Mesendoderm (in vitro differentiated cells): ENCODE results near the gene CTIF.

ENCODE experiments used
- DNase-seq: peaks from one replicate; pipeline ENCODE4 v3.0.0; 2013
- H2AK5ac ChIP-seq: 2 replicates; pipeline ENCODE4 v1.6.1; 2013; ENCODE audit warnings: low read length, inconsistent platforms
- H2BK120ac ChIP-seq: 2 replicates; pipeline ENCODE4 v1.6.1; 2013; ENCODE audit warnings: low read depth, mild to moderate bottlenecking, low read length, moderate library complexity, mixed read lengths
- H2BK15ac ChIP-seq: replicated peaks from 2 replicates; pipeline ENCODE4 v1.6.1; 2013; ENCODE audit warnings: low read depth, mild to moderate bottlenecking, moderate library complexity
- H2BK5ac ChIP-seq: 2 replicates; pipeline ENCODE4 v1.6.1; 2013; ENCODE audit warnings: low read length, inconsistent platforms
- H3K18ac ChIP-seq: 2 replicates; pipeline ENCODE4 v1.6.1; 2013; ENCODE audit warnings: mild to moderate bottlenecking, low read length, mixed read lengths
- H3K23ac ChIP-seq: one replicate; pipeline ENCODE4 v1.6.1; 2013; ENCODE audit warnings: low read length
- H3K27ac ChIP-seq: 2 replicates; pipeline ENCODE4 v1.5.1; 2013; ENCODE audit warnings: low read depth, mild to moderate bottlenecking, inconsistent platforms, low read length, moderate library complexity
- H3K27me3 ChIP-seq: 2 replicates; pipeline ENCODE4 v1.6.1; 2013; ENCODE audit warnings: low read length, control low read depth, mild to moderate bottlenecking, inconsistent platforms; ENCODE audit not compliant: insufficient read depth, poor library complexity
- H3K36me3 ChIP-seq: 2 replicates; pipeline ENCODE4 v1.6.1; 2013; ENCODE audit warnings: low read length, inconsistent platforms; ENCODE audit not compliant: control insufficient read depth, insufficient read depth
- H3K4ac ChIP-seq: one replicate; pipeline ENCODE4 v1.6.1; 2013; ENCODE audit warnings: low read depth, mild to moderate bottlenecking, low read length, moderate library complexity
- H3K4me1 ChIP-seq: 2 replicates; pipeline ENCODE4 v1.6.1; 2013; ENCODE audit warnings: low read depth, low read length, inconsistent platforms; ENCODE audit not compliant: control insufficient read depth
- H3K4me2 ChIP-seq: 2 replicates; pipeline ENCODE4 v1.6.1; 2013; ENCODE audit warnings: low read length
- H3K4me3 ChIP-seq: 2 replicates; pipeline ENCODE4 v1.5.1; 2013; ENCODE audit warnings: mild to moderate bottlenecking, low read length
- H3K56ac ChIP-seq: one replicate; pipeline ENCODE4 v1.6.1; 2013; ENCODE audit warnings: low read length
- H3K79me1 ChIP-seq: 2 replicates; pipeline ENCODE4 v1.6.1; 2013; ENCODE audit warnings: low read length, inconsistent platforms
- H3K79me2 ChIP-seq: 2 replicates; pipeline ENCODE4 v1.6.1; 2013; ENCODE audit warnings: mild to moderate bottlenecking, low read length; ENCODE audit not compliant: control insufficient read depth, insufficient read depth
- H3K9ac ChIP-seq: 2 replicates; pipeline ENCODE4 v1.6.1; 2013; ENCODE audit warnings: low read length, inconsistent platforms
- H4K5ac ChIP-seq: one replicate; pipeline ENCODE4 v1.6.1; 2013; ENCODE audit warnings: low read length
- H4K8ac ChIP-seq: one replicate; pipeline ENCODE4 v1.6.1; 2013; ENCODE audit warnings: low read depth, mild to moderate bottlenecking, control low read depth, low read length, moderate library complexity
- WGBS: extraction: QIAGEN DNeasy Blood & Tissue Kit; methylation state at CpG from one replicate; pipeline ENCODE4 v1.1.7; 2013; ENCODE audit warnings: low lambda C conversion rate, missing lambda C conversion rate; ENCODE audit not compliant: insufficient coverage; ENCODE audit errors: extremely low coverage; 5-methylcytosine and 5-hydroxymethylcytosine counted together

Gene CTIF

GRCh38 chr18:48797841-48798255 lies 259.0 kb downstream of the CTIF start:
- H3K4me1 ChIP-seq, result peaks cover 8% of the 10 kb centered on the region
- peak; percentile 81 for DNase-seq
- no peak overlapping the region for H2AK5ac ChIP-seq
- H4K5ac ChIP-seq, result no peak overlapping the region
- H4K8ac ChIP-seq, result no peak overlapping the region
- H3K27me3 ChIP-seq, result no peaks in the 10 kb centered on the region
- no peak overlapping the region for H3K4me2 ChIP-seq
- no peak overlapping the region for H3K56ac ChIP-seq
- H3K4me3 ChIP-seq, result no peak overlapping the region
- no peaks in the 10 kb centered on the region for H3K79me2 ChIP-seq
- no peak overlapping the region for H3K27ac ChIP-seq
- no peak overlapping the region for H3K4ac ChIP-seq
- H3K23ac ChIP-seq, result no peak overlapping the region
- no peaks in the 10 kb centered on the region for H3K36me3 ChIP-seq
- no peak overlapping the region for H3K9ac ChIP-seq
- H2BK120ac ChIP-seq, result no peak overlapping the region
- H3K18ac ChIP-seq, result no peak overlapping the region
- no peaks in the 10 kb centered on the region for H3K79me1 ChIP-seq
- H2BK15ac ChIP-seq, result no peak overlapping the region
- no peak overlapping the region for H2BK5ac ChIP-seq
- no CpG with 5 or more reads among the region's 9 CpGs for WGBS

- Histone ChIP-seq H2BK15ac (no peak overlapping the region), H3K23ac (no peak overlapping the region), H3K4me3 (no peak overlapping the region), H3K9ac (no peak overlapping the region), H3K79me2 (no peaks in the 10 kb centered on the region), H3K36me3 (no peaks in the 10 kb centered on the region), H3K18ac (no peak overlapping the region), H3K27me3 (no peaks in the 10 kb centered on the region), H4K5ac (no peak overlapping the region), H2BK120ac (no peak overlapping the region), H3K27ac (no peak overlapping the region), H4K8ac (no peak overlapping the region), H3K4ac (no peak overlapping the region), H3K4me2 (no peak overlapping the region), H2AK5ac (no peak overlapping the region), H2BK5ac (no peak overlapping the region), H3K4me1 (peaks cover 13% of the 10 kb centered on the region), H3K56ac (no peak overlapping the region), H3K79me1 (no peaks in the 10 kb centered on the region)
- no peak for DNase-seq
- no CpG with 5 or more reads among the region's 17 CpGs for WGBS
Observed at GRCh38 chr18:48798334-48799245, 259.8 kb downstream of the CTIF start.

GRCh38 chr18:48799724-48800315 lies 261.0 kb downstream of the CTIF start:
- Histone ChIP-seq H4K5ac (no peak overlapping the region), H3K79me2 (no peaks in the 10 kb centered on the region), H3K4me1 (peaks cover 13% of the 10 kb centered on the region), H3K9ac (no peak overlapping the region), H2AK5ac (no peak overlapping the region), H2BK120ac (no peak overlapping the region), H3K27me3 (no peaks in the 10 kb centered on the region), H3K18ac (no peak overlapping the region), H3K23ac (no peak overlapping the region), H3K4me2 (no peak overlapping the region), H4K8ac (no peak overlapping the region), H3K27ac (no peak overlapping the region), H3K4ac (no peak overlapping the region), H3K4me3 (no peak overlapping the region), H2BK5ac (no peak overlapping the region), H3K56ac (no peak overlapping the region), H3K36me3 (no peaks in the 10 kb centered on the region), H2BK15ac (no peak overlapping the region), H3K79me1 (no peaks in the 10 kb centered on the region)
- no peak for DNase-seq
- no CpG with 5 or more reads among the region's 8 CpGs for WGBS

GRCh38 chr18:48800466-48800865 lies 261.6 kb downstream of the CTIF start:
- DNase-seq, result no peak
- H4K8ac ChIP-seq, result no peak overlapping the region
- H3K27me3 ChIP-seq, result no peaks in the 10 kb centered on the region
- H3K4me2 ChIP-seq, result no peak overlapping the region
- no peaks in the 10 kb centered on the region for H3K79me2 ChIP-seq
- H2BK15ac ChIP-seq, result no peak overlapping the region
- no peak overlapping the region for H3K23ac ChIP-seq
- no peak overlapping the region for H3K4ac ChIP-seq
- no CpG with 5 or more reads among the region's 6 CpGs for WGBS
- H2BK120ac ChIP-seq, result no peak overlapping the region
- H2AK5ac ChIP-seq, result no peak overlapping the region
- no peak overlapping the region for H3K18ac ChIP-seq
- no peak overlapping the region for H2BK5ac ChIP-seq
- no peak overlapping the region for H3K9ac ChIP-seq
- no peak overlapping the region for H3K27ac ChIP-seq
- H3K4me3 ChIP-seq, result no peak overlapping the region
- H3K36me3 ChIP-seq, result no peaks in the 10 kb centered on the region
- peaks cover 13% of the 10 kb centered on the region for H3K4me1 ChIP-seq
- no peak overlapping the region for H3K56ac ChIP-seq
- no peak overlapping the region for H4K5ac ChIP-seq
- H3K79me1 ChIP-seq, result no peaks in the 10 kb centered on the region

GRCh38 chr18:48800876-48801727 lies 262.3 kb downstream of the CTIF start:
- peaks cover 13% of the 10 kb centered on the region for H3K4me1 ChIP-seq
- no peak overlapping the region for H4K8ac ChIP-seq
- H3K27me3 ChIP-seq, result no peaks in the 10 kb centered on the region
- no peak overlapping the region for H3K56ac ChIP-seq
- no peaks in the 10 kb centered on the region for H3K79me2 ChIP-seq
- H2BK15ac ChIP-seq, result no peak overlapping the region
- no peak overlapping the region for H2BK5ac ChIP-seq
- WGBS, result no CpG with 5 or more reads among the region's 14 CpGs
- no peak overlapping the region for H3K4me3 ChIP-seq
- no peak overlapping the region for H3K27ac ChIP-seq
- no peak for DNase-seq
- no peak overlapping the region for H4K5ac ChIP-seq
- no peak overlapping the region for H3K4ac ChIP-seq
- H3K79me1 ChIP-seq, result no peaks in the 10 kb centered on the region
- H3K23ac ChIP-seq, result no peak overlapping the region
- H3K18ac ChIP-seq, result no peak overlapping the region
- no peak overlapping the region for H3K9ac ChIP-seq
- no peak overlapping the region for H2AK5ac ChIP-seq
- no peaks in the 10 kb centered on the region for H3K36me3 ChIP-seq
- no peak overlapping the region for H2BK120ac ChIP-seq
- no peak overlapping the region for H3K4me2 ChIP-seq
